ENCODE results near the gene LEP.
"Not testable (repeated sequence)": the region's sequence is repeated elsewhere in the genome, so short reads cannot be mapped to it uniquely, and the experiment has no call there.

The LEP gene

DNA sequence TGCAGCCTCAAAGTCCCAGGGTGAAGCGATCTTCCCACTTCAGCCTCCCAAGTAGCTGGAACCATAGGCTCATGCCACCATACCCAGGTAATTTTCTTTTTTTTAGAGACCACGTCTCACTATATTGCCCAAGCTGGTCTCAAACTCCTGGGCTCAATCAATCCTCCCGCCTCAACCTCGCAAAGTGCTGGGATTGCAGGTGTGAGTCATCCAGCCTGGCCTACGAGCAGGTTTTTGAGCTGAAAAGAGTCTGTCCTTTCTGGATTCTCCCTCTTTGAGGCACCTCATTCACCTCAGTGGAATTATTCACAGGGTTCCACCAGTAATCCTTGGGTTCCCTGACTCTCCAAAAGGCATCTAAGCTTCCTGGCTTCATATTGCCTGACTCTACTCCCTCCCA is 7.6 kb upstream of the LEP start:
- Histone ChIP-seq H3K36me3 (ENCODE audit: insufficient read depth, low read length) (no peaks in the 10 kb centered on the region), H3K27ac (no peak overlapping the region), H3K4me3 (no peak overlapping the region), H3K9me3 (ENCODE audit: low read depth, low read length) (no peaks in the 10 kb centered on the region), H3K9ac (ENCODE audit: insufficient read length) (no peak overlapping the region)
- TF ChIP-seq POLR2AphosphoS5 (IDR thresholded peaks at IDR 0.05; ENCODE audit: borderline replicate concordance, low read depth, low read length) (no peak), EZH2 (IDR thresholded peaks at IDR 0.05) (no peak), FOXP2 (optimal IDR thresholded peaks at IDR 0.05; ENCODE audit: control extremely low read depth, extremely low read length, insufficient read depth) (no peak)
- DNase-seq (ENCODE audit: low read depth, low spot score): no peak

DNA sequence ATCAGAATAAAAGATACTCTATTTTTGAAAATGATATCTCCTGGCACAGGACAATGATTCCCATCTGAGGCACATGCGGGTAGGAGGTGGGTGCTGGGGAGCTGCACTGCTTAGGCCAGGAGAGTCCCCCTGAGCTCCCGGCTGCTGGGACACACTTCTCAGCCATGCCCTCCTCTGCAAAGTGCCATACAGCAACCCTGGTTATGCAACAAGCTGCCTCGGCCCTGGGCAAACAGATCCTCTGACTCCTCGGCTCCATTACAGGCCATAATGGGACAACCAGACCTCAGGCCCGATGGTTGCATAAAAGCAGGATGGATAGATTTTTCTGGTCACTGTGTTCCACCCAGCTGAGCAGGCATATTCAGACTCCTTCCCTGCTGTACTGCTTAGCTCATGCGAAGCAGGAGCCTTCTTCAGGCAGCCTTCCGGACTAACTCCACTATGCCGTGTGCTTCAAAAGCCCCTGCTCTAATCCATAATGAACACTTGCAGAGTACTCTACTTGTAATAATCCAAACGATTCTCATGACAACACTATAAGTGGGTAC is 6.5 kb upstream of the LEP start:
- TF ChIP-seq EZH2 (IDR thresholded peaks at IDR 0.05) (no peak), FOXP2 (optimal IDR thresholded peaks at IDR 0.05; ENCODE audit: control extremely low read depth, extremely low read length, insufficient read depth) (no peak)
- Histone ChIP-seq H3K9me3 (ENCODE audit: low read depth, low read length) (no peaks in the 10 kb centered on the region), H3K9ac (ENCODE audit: insufficient read length) (no peak overlapping the region), H3K36me3 (ENCODE audit: insufficient read depth, low read length) (no peaks in the 10 kb centered on the region), H3K27ac (no peak overlapping the region), H3K4me3 (no peak overlapping the region)
- DNase-seq (ENCODE audit: low read depth, low spot score): no peak

DNA sequence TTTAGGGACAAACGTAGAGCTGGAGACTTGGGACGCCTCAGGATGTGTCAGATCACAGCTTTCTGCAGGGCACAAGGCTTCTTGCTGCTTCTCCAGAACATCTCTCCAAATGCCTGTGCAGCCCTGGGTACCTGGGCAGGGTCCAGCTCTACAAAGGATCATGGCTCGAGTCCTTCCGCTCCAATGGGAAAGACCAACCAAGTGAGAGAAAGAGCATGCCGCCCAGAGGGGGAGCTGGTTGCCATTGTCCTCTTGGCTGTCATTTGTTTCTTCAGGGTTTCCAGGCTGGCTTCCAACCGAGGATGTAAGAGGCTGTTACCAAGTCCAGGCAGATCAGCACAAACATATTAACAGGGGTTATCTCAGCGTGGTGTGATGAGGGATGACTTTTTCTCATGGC is 5.6 kb upstream of the LEP start:
- Histone ChIP-seq H3K9me3 (ENCODE audit: low read depth, low read length) (peaks cover 2% of the 10 kb centered on the region; the same call in 1 of the 2 replicates), H3K36me3 (ENCODE audit: insufficient read depth, low read length) (no peaks in the 10 kb centered on the region), H3K27ac (no peak overlapping the region), H3K9ac (ENCODE audit: insufficient read length) (no peak overlapping the region), H3K4me3 (no peak overlapping the region)
- DNase-seq (ENCODE audit: low read depth, low spot score): no peak
- TF ChIP-seq FOXP2 (optimal IDR thresholded peaks at IDR 0.05; ENCODE audit: control extremely low read depth, extremely low read length, insufficient read depth): no peak
- no peak for TF ChIP-seq EZH2 (IDR thresholded peaks at IDR 0.05)
- no peak for TF ChIP-seq POLR2AphosphoS5 (IDR thresholded peaks at IDR 0.05; ENCODE audit: borderline replicate concordance, low read depth, low read length)

DNA sequence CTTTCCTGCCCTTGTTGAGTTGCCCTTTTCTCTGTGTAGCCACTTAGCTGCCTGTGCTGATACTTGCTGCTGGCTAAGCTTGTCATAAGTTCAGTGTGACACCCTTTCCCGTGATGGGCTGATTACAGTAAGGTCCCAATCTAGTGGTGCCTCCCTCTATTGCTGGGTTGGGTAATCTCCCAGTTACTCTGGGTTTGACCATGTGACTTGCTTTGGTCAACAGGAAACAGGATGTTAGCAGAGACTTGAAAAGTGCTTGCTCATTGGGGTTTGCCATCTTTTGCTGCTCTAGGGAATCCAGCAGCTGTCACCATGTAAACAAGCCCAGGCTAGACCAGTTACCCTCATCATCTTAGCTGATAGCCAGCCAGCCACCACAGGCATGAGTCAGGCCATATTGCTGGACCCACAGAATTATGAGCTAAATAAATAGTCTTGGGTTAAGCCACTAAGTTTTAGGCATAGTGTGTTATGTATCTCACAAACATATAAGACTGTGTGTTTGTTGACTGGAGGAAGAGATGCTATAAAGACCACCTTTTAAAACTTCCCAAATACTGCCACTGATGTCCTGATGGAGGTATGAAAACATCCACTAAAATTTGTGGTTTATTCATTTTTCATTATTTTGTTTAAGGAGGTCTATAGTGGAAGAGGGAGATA is 4.0 kb upstream of the LEP start:
- Histone ChIP-seq H3K9me3 (ENCODE audit: low read depth, low read length) (peaks cover 2% of the 10 kb centered on the region; the same call in 1 of the 2 replicates), H3K9ac (ENCODE audit: insufficient read length) (no peak overlapping the region), H3K4me3 (no peak overlapping the region), H3K36me3 (ENCODE audit: insufficient read depth, low read length) (no peaks in the 10 kb centered on the region), H3K27ac (no peak overlapping the region)
- no peak for TF ChIP-seq FOXP2 (optimal IDR thresholded peaks at IDR 0.05; ENCODE audit: control extremely low read depth, extremely low read length, insufficient read depth)
- TF ChIP-seq POLR2AphosphoS5 (IDR thresholded peaks at IDR 0.05; ENCODE audit: borderline replicate concordance, low read depth, low read length): no peak
- DNase-seq (ENCODE audit: low read depth, low spot score): no peak

DNA sequence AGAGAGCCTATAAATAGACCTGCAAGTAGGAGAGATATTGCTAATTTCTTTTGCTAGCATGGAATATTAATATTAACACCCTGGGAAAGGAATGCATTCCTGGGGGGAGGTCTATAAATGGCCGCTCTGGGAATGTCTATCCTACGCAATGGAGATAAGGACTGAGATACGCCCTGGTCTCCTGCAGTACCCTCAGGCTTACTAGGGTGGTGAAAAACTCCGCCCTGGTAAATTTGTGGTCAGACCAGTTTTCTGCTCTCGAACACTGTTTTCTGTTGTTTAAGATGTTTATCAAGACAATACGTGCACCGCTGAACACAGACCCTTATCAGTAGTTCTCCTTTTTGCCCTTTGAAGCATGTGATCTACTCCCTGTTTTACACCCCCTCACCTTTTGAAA is 1.9 kb upstream of the LEP start:
- H3K4me3 ChIP-seq; H3K27ac ChIP-seq; H3K9me3 ChIP-seq (ENCODE audit: low read depth, low read length); H3K36me3 ChIP-seq (ENCODE audit: insufficient read depth, low read length); DNase-seq (ENCODE audit: low read depth, low spot score); H3K9ac ChIP-seq (ENCODE audit: insufficient read length): not testable (repeated sequence)

DNA sequence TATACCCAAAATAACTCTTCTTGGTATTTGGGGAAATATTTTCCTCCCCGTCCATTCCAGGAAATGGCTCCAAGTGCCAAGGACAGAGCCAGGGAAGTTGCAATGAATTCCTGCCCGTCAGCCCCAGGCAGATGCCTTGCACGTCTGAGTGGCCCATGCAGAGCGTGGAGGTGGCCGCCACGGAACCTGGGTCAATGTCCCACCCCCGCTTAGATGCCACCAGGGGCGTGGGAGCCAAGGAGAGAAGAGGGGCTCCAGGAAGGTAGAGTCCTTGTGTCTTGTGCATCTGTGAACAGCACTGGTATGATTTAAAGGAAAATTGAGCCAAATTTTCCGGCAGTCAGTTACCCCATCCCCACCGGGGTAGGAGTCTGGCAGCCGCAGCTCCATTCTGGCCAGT is 1.6 kb downstream of the LEP start:
- H3K9ac ChIP-seq (ENCODE audit: insufficient read length): no peak overlapping the region
- H3K4me3 ChIP-seq: no peak overlapping the region
- H3K9me3 ChIP-seq (ENCODE audit: low read depth, low read length): peaks cover 2% of the 10 kb centered on the region; the same call in 1 of the 2 replicates
- no peak overlapping the region for H3K27ac ChIP-seq
- no peaks in the 10 kb centered on the region for H3K36me3 ChIP-seq (ENCODE audit: insufficient read depth, low read length)
- DNase-seq (ENCODE audit: low read depth, low spot score): no peak
- no peak for TF ChIP-seq FOXP2 (optimal IDR thresholded peaks at IDR 0.05; ENCODE audit: control extremely low read depth, extremely low read length, insufficient read depth)
- no peak for TF ChIP-seq POLR2AphosphoS5 (IDR thresholded peaks at IDR 0.05; ENCODE audit: borderline replicate concordance, low read depth, low read length)
- TF ChIP-seq EZH2 (IDR thresholded peaks at IDR 0.05): no peak

DNA sequence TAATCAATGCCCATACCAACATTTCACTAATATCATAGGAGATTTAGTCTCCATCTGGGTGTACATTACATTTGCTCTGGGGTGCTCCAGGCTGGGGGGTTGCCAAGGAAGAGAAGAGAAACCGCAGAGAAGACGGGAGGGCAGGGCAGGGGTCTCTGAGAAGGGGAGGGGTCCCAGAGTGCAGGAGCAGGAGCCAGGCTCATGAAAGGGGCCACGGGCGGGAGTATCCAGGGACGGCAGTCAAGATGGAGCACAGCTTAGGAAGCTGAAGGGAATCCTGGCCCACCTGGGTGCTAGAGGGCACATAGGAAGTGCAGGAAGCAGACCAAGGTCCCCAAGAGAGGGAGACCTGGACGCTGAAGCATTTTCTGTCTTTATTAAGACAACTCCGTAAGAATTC is 2.2 kb downstream of the LEP start:
- peaks cover 2% of the 10 kb centered on the region; the same call in 1 of the 2 replicates for H3K9me3 ChIP-seq (ENCODE audit: low read depth, low read length)
- H3K9ac ChIP-seq (ENCODE audit: insufficient read length): no peak overlapping the region
- no peak overlapping the region for H3K4me3 ChIP-seq
- H3K36me3 ChIP-seq (ENCODE audit: insufficient read depth, low read length): no peaks in the 10 kb centered on the region
- no peak for TF ChIP-seq FOXP2 (optimal IDR thresholded peaks at IDR 0.05; ENCODE audit: control extremely low read depth, extremely low read length, insufficient read depth)
- no peak for TF ChIP-seq POLR2AphosphoS5 (IDR thresholded peaks at IDR 0.05; ENCODE audit: borderline replicate concordance, low read depth, low read length)
- TF ChIP-seq EZH2 (IDR thresholded peaks at IDR 0.05): no peak
- DNase-seq (ENCODE audit: low read depth, low spot score): no peak
- no peak overlapping the region for H3K27ac ChIP-seq

DNA sequence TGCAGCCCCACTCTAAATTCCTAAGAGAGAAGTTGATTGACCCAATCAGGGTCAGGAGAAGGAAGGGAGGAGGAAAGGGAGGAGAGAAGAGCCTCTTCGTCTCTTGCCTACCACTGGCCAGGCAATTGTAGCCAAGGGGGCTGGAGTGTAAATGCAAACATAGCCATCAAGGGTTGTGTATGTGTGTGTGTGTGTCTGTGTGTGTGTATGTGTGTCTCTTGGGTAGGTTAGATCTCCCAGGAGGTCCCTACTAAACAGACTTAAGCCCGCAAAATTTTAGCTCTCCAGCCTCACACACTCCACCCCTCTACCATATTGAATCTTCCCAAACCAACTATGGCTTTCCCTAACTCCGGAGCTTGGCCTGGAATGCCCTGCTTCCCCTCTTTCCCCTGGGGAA is 3.8 kb downstream of the LEP start:
- TF ChIP-seq EZH2 (IDR thresholded peaks at IDR 0.05) (no peak), FOXP2 (optimal IDR thresholded peaks at IDR 0.05; ENCODE audit: control extremely low read depth, extremely low read length, insufficient read depth) (no peak), POLR2AphosphoS5 (IDR thresholded peaks at IDR 0.05; ENCODE audit: borderline replicate concordance, low read depth, low read length) (no peak)
- DNase-seq (ENCODE audit: low read depth, low spot score): no peak
- Histone ChIP-seq H3K27ac (no peak overlapping the region), H3K36me3 (ENCODE audit: insufficient read depth, low read length) (no peaks in the 10 kb centered on the region), H3K9ac (ENCODE audit: insufficient read length) (no peak overlapping the region), H3K4me3 (no peak overlapping the region), H3K9me3 (ENCODE audit: low read depth, low read length) (peaks cover 2% of the 10 kb centered on the region; the same call in 1 of the 2 replicates)

DNA sequence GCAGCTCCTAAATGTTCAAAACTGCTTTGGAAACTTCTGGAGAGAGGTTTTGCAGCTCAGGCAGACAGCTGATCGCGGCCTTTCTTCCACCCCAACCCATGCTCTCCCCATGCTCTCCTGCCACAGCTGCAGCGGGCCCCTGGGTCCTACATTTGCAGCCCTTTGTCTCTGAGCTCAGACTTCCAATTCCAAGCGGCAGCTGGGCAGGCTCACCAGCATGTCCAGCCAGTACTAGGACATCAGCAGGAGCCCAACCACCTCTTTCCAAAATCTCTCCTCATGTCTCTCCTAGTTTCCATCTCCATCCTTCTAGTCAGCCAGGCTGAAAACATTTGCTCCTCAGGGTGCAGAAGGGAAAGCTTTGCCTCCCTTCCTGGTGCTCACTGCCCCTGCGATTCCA is 6.0 kb downstream of the LEP start:
- DNase-seq (ENCODE audit: low read depth, low spot score): no peak
- H3K9ac ChIP-seq (ENCODE audit: insufficient read length): no peak overlapping the region
- no peaks in the 10 kb centered on the region for H3K9me3 ChIP-seq (ENCODE audit: low read depth, low read length)
- H3K27ac ChIP-seq: no peak overlapping the region
- no peak overlapping the region for H3K4me3 ChIP-seq
- TF ChIP-seq EZH2 (IDR thresholded peaks at IDR 0.05): no peak
- no peak for TF ChIP-seq FOXP2 (optimal IDR thresholded peaks at IDR 0.05; ENCODE audit: control extremely low read depth, extremely low read length, insufficient read depth)
- no peak for TF ChIP-seq POLR2AphosphoS5 (IDR thresholded peaks at IDR 0.05; ENCODE audit: borderline replicate concordance, low read depth, low read length)
- no peaks in the 10 kb centered on the region for H3K36me3 ChIP-seq (ENCODE audit: insufficient read depth, low read length)

Data from SK-N-MC (cell line).